ENCODE results near the gene FAM131C.
"Not testable (repeated sequence)": the region's sequence is repeated elsewhere in the genome, so short reads cannot be mapped to it uniquely, and the experiment has no call there.

FAM131C gene

DNA sequence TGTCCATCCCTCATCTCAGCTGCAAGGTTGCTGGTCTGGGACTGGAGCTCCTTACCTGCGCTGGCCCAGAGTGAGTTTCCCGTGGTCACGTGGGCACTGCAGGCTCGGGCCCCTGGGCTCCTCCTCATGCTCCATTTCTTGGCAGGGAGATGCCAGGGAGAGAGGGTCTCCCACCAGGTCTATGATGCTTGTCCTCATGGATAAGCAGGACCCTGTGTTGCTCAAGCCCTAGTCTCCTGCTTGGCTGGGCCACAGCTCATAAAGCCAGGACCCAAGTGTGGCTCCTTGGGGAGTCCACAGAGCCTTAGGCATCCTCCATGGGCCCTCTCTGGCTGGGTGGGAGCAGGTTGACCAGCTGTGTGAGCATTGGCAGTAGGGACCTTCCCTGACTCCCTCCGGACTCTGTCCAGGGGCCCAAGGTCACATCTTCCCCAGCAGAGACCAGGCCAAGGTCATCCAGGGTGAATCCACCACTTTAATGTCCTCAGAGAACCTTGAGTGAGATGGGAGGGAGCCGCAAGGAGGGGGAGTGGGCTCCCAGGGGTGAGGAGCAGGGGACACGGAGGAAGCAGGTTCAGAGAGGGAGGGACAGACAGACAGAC, 16.0 kb downstream of the FAM131C start:
- DNase-seq, result not testable (repeated sequence)

DNA sequence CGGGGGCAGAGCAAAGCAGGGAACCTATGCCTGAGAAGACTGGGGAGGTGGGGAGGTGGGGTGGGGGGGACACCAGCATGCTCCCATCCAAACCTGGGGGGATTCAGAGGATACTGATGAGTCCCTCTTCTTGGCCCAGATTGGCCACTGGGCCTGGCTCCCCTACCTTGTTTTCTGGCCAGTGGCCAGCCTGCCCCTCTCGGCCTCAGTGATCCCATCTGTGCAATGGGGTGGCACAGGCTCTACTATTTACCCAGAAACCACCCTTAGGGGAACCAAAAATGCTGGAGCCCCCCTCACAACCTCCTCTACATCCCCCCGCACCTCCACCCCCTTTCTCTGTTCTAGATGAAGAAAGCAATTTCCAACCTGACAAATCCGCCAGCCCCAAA, 16.9 kb downstream of the FAM131C start:
- not testable (repeated sequence) for DNase-seq

DNA sequence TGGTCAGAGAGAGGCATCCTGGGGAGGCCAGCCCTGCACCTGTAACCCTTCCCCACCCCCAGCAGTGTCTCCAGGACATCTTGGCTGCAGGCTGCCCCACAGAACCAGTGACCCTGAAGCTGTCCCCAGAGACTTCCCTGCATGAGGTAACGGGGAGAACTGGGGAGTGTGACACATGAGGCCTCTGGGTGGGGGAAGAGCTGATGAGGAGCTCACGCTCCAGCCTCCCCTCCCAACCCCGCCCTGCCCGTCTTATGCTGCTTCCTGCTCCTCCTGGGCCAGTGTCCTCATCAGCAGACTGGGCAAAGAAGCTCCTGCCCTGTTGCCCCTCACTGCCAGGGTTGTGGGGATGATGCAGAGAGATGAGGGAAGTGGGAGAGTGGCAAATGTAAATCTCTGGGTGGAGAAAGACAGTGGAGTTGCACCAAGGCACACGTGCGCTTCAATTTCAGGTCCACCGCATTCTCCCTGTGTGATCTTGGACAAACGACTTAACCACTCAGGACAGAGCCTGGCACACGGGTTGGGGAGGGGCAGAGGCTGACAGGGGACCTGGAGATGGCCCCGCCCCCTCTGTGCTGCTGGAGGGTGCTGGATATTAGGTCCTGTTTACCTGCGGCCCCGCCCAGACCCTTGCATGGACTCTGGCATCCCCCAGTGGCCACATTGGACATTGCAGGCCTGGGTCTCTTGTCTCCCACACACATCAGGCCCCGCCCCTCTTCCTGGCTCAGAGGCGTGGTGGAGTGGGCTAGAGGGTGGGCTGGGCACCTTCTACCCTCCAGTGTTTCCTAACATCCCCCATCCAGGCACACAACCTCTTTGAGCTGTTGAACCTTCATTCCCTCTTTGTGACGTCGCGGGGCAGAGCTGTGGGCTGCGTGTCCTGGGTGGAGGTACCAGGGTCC, 17.6 kb downstream of the FAM131C start:
- DNase-seq, result peak; percentile 30

DNA sequence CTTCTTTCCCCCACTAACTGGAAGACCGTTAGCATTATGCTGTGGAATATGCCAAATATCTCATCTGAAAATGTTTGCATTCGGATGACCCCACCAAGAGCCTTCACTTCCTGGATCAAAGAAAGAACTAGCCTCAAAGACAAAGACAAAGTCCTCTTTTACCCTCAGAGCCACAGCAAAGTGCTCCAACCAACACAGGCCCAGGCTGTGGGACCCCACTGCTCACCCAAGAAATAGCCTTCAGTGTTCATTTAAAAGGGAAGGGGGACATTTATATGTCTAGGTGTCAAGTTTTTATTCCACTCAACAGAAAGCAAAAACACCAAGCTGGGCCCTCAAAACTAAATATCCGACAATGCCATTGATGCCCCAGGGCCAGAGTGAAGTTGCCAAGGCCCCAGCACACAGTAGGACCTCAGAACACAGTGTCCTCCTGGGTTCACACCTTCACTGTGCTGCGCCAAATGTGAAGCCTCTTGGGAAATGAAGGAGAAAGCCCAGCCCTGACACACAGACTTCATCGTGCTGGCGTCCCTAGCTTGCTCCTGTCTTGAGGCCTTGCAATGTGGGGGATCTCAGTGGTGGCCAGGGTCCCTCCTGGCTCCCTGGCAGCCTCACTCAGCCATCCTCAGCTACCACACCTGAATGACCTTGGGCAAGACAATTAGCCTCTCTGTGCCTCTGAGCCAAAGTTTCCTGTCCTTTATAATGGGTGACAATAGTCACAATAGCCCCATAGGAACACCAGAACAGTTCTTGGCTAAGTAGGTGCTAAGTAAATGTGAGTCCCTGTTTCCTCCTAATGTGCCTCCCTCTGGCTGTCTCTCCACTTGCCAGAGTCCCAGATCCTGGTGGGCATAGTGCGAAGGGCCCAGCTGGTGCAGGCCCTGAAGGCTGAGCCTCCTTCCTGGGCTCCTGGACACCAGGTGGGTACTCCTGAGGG, 18.6 kb downstream of the FAM131C start:
- no peak for DNase-seq

DNA sequence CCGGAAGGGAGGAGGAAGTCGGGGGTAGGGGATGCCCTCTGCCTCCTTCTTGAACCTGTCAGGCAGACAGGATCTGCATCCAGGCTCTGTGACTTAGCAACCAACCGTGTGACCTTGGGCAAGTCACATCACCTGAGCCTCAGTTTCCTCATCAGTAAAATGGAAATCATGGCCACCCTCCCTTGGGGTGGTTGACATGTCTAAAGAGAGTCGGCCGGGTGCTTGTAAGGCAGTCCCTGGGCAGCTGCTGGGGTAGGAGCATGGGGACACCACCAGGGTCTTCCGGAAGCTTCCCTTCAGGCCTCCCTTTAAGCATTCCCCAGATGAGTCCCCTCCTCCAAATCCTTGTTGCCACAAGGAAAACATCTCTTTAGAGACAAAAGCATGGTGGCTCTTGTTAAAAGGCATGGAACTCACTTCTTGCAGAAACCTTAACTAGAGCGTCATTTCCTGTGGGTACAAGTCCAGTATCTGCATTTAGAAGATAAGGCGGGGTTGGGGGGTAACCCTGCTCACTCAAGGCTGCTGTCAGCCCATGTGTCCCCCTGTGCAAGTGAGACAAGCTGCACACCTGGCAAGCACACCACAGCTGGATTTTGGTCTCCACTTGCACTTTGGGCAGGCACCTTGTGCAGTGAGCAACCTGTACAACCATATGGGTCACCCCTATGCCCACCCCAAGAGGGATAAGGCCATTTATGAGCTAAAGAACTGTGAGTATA, 19.5 kb downstream of the FAM131C start:
- no peak for DNase-seq

DNA sequence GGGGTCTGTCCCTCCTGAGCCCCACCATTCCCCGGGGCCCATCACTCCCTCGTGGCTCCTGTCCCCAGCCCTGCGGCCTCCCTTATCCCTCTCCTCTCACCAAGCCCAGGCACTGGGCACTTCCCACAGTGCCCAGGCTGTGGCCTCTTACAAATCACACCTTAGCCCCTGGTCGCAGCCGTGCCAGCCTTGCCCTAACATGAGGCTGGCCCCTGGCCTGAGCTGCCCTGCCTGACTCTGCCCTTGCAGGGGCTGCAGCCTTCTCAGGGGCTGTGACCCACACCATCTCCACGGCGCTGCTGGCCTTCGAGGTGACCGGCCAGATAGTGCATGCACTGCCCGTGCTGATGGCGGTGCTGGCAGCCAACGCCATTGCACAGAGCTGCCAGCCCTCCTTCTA, 21.5 kb downstream of the FAM131C start:
- DNase-seq, result not testable (repeated sequence)

DNA sequence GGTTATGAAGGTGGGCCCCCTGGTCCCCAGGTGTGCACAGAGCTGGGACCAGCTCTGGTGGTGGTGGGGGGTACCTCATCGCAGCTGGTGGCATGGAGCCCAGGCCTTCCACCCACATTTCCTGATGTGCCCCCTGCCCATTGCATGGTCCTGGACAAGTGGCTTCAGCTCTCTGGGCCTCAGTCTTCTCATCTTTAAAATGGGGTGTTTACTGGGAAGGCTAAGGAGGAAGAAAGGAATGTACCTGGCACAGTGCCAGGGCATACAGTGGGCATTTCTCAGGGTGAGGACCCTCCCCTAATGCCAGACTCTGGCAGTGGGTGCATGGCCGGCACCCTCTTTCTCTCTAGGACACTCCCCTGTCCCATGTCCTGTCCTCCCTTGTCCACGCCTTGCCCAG, 22.4 kb downstream of the FAM131C start:
- no peak for DNase-seq

DNA sequence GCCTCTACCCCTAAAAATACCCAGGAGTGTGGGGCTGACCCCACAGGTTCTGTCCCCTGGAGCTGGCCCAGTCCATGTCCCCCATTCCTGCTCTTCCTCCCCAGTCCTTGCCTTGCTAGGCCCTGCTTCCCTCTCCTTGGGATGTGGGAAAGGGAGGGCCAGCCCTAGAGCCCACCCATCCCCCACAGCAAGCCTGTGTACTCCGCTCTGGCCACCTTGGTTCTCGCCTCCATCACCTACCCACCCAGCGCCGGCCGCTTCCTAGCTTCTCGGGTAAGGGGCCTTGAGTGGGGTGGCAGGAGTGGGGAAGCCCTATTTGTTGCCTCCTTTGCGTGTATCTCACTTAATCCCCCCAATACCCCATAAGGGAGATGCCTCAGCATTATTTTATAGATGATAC, 23.1 kb downstream of the FAM131C start:
- no peak for DNase-seq

DNA sequence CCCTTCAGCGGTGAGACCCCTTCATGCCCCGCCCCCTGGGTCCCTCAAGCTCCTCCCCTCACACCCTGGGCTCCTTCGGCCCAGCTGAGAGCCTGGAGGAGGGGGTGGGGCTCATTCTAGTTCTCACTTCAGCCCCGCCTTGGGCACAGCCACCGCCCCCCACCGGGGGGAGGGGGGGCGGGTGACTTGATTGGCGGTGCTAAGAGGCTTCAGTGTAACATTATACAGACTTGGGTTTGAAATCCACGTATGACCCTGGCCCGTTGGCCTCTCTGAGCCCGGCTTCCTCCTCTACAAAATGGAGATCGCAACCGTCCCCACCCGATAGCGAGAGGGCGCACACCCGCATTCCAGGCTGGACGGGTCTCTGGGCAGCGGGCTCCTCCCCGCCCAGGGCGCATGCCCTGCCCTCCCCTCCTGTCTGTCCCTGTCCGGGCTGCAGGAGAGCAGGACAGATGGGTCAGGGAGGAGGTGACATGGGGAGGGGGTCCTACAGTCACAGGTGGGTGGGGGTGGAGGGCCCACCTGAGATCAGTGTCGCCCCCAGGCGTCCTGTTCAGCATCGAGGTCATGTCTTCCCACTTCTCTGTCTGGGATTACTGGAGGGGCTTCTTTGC, 24.8 kb downstream of the FAM131C start:
- no peak for DNase-seq

DNA sequence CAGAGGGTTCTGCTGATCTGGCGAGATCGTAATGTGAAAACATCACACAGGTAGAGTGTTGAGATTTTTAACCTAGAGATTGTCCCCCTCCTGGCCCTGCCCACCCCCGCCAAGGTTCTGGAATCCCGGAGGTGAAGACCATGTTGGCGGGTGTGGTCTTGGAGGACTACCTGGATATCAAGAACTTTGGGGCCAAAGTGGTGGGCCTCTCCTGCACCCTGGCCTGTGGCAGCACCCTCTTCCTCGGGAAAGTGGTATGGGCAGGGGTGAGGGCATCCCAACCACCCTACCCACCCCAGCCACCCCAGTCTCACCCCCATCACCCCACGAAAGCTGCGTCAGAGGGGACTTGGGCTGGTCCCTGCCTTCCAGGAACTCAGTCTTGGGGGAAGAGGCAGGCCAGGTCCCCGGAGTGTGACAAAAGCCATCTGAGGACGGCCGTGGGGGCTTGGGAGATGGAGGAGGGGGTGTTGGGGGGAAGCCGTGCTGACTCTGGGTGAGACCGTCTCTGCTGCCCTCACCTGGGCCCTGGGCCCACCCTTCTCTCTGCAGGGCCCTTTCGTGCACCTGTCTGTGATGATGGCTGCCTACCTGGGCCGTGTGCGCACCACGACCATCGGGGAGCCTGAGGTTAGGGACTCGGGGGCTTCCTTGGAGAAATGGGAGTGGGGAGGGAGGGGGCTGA, 25.5 kb downstream of the FAM131C start:
- no peak for DNase-seq

DNA sequence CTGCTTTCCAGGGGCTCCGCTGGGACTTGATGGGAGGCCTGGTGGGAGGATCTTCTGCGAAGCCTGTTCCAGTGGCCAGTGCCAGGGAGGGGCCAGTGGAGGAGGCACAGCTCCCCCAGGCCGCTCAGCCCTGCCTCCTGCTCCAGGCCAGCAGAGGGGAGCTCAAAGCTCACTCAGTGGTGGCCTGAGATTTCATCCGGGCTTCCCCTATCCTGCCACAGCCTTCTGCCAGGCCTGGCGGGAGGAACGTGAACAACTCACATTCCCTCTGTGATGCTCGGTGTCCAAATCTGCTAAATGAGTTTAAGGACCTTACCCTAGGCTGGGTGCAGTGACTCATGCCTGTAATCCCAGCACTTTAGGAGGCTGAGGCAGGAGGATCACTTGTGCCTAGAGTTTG, 26.6 kb downstream of the FAM131C start:
- DNase-seq, result no peak

DNA sequence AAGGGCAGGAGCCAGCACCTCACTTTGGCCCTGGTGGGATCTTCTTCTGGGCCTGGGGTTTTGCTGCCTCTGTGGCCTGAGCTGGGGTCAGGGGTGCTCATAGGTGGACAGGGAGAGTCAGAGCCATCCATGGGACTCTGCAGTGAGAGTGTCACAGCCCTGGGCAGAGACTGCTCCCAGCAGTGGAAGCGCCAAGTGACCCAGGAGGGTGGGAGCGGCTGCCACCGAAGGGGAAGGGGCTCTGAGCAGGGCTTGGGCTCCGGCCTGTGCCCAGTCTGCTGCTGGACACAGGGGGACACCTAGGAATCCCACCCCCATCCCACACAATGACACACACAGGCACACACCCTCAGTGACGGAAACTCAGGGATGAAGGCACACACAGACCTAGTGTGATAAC, 29.5 kb downstream of the FAM131C start:
- DNase-seq, result no peak

DNA sequence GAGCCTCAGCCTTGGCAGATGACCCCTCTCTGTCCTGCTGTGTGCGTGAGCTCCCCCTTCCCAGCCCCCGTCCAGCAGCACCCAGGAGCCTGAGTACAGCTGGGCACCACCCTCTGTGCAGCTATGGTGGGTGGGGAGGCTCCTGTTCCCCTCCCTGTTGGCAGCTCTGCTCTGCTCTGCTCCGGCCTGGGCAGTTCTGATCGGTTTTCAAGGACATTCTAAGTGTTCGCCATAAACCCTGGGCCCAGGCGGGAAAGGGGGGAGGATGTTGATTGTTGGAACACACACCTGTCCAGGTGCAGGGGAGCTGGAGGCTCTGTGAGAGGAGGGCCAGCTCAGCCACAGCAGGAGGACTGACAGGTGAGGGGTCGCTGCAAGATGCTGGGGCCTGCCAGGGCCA, 29.9 kb downstream of the FAM131C start, which contains the start of gene CLCNKB:
TSS of gene CLCNKB (plus strand) at position 262 of the 400 bp plus-strand sequence. CDS start 711 bp downstream, outside the sequence.
- DNase-seq, result no peak

DNA sequence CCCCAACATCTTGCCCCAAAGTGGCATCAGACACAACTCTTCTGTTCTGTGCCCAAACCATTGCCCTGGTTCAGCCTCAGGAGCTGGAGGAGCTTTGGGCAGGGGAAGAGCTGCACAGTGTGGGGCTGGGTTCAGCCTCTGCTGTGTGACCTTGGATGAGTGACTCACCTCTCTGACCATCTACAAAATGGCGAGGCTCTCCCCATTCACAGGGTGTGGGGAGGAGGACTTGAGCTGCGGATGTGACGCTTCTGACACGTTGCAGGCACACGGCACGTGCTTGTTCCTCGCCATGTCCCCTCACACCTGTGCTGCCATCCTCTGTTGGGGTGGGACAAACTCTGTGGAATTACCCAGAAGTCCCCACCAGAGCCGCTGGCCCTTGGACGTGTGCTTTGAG, 30.8 kb downstream of the FAM131C start:
- DNase-seq, result not testable (repeated sequence)

DNA sequence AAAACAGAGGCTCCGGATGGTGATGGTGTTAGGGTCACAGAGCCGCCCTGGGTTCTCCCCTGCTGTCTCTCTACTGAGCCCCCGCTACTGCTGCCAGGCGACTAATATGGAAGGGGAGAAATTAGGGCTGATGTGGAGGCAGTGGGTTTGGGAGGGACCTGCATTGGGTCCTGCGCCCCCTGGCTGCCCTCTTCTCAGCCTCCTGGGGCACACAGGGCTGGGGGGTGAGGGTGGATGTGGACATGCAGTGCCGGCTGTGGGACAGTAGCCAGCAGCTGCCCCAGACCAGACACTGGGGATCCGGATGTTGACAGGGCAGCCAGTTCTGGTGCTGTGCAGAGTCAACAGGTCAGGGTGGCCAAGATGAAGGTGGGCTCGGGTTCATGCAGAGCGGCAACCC, 31.4 kb downstream of the FAM131C start:
- DNase-seq, result no peak

DNA sequence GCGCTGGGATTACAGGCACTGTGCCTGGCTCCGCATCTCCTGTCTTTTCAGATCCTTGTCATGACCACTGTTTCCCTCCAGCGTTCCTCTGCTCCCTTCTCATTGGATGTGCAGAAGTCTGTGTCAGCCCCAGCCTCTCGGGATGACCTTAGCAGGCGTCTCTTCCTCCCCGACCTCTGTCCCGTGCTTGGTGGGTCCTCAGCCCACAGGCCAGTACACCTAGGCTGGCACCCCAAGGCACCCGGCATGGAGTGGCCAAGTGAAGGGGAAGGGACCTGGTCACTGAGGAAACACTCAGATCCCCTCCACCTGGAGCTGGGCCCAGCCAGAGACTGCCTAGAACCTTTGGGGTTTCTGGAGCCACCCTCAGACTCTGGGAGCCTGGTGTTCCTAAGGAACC, 32.3 kb downstream of the FAM131C start:
- DNase-seq, result no peak

DNA sequence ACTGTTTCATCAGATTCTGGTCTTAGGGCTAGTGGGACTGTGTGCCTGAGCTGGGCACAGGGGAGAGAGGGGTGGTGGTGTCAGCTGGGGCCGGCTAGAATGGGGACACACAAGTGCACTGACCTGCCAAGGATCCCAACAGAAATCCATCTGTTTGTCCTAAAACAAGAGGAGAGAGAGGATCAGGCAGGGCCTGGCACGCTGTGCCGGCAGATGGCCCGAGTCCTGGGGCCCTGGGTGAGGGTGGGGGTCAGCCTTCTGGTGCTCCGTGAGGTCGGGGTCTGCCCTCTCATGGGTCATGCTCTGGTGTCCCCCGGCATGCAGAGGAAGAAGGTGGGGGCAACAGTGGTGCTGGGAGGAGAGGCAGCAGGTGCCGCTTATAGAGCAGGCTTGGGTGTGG, 33.6 kb downstream of the FAM131C start:
- DNase-seq, result not testable (repeated sequence)

DNA sequence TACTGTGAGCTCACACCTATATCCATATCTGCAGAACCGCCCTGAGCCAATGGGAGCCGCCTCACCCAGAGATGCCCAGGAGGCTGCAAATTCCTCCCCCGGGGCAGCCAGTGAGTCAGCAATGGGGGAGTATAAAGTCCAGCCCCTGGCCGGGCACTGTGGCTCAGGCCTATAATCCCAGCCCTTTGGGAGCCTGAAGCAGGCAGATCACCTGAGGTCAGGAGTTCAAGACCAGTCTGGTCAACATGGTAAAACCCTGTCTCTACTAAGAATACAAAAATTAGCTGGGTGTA, 34.9 kb downstream of the FAM131C start:
- DNase-seq, result peak; percentile 34

DNA sequence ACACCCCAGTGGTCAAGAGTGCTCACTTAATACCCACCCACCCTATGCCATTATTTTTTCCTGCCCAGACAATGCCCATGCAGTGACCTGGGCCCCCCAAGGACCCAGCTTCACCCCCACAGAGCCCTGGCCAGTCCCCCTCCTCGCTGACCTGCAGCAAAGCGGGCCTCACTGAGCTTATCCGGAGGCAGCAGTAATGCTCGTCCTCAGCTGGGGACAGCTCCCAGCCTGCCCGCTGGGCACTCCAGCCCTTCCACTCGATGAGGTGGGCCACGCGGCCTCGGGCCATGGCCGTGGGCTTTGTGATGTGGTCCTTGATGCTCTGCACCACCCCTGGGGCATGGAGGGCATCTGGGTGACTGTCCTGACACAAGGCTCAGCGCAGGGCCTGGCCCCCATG, 37.0 kb downstream of the FAM131C start:
- not testable (repeated sequence) for DNase-seq

DNA sequence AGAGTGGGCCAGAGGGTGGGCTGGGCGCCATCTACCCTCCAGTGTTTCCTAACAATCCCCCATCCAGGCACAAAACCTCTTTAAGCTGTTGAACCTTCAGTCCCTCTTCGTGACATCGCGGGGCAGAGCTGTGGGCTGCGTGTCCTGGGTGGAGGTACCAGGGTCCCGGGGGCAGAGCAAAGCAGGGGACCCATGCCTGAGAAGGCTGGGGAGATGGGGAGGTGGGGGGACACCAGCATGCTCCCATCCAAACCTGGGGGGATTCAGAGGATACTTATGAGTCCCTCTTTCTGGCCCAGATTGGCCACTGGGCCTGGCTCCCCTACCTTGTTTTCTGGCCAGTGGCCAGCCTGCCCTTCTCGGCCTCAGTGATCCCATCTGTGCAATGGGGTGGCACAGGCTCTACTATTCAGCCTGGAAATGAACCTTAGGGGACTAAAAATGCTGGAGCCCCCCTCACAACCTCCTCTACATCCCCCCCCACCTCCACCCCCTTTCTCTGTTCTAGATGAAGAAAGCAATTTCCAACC, 40.3 kb downstream of the FAM131C start:
- DNase-seq, result not testable (repeated sequence)

DNA sequence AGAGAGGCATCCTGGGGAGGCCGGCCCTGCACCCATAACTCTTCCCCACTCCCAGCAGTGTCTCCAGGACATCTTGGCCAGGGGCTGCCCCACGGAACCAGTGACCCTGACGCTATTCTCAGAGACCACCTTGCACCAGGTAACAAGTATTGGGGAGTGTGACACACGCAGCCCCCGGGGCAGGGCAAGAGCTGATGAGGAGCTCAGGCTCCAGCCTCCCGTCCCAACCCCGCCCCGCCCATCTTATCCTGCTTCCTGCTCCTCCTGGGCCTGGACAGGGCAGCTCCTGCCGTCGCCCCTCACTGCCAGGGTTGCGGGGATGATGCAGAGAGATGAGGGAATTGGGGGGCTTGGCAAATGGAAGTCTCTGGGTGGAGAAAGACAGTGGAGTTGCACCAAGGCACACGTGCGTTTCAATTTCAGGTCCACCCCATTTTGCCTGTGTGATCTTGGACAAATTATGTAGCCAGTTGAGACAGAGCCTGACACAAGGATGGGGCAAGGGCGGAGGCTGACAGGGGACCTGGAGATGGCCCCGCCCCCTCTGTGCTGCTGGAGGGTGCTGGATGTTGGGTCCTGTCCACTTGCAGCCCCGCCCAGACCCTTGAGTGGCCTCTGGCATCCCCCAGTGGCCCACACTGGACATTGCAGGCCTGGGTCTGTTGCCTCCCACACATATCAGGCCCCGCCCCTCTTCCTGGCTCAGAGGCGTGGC, 40.9 kb downstream of the FAM131C start:
- DNase-seq, result peak; percentile 44
